ENCODE results near the gene FAM168B.

Gene FAM168B

GRCh38 chr2:131041402-131042147 is 51.7 kb downstream of the FAM168B start:
- Histone ChIP-seq H3K27ac (ENCODE audit: low read depth, low read length, poor library complexity, severe bottlenecking) (no peak overlapping the region), H3K9me2 (ENCODE audit: low read depth, low read length) (no peaks in the 10 kb centered on the region), H3K4me2 (ENCODE audit: low read length) (no peak overlapping the region), H2AFZ (ENCODE audit: low read length) (no peak overlapping the region), H3K9me3 (ENCODE audit: low read length) (no peaks in the 10 kb centered on the region), H4K20me1 (ENCODE audit: insufficient read depth, low read length) (no peaks in the 10 kb centered on the region), H3K4me1 (ENCODE audit: insufficient read depth, low read length, severe bottlenecking) (no peaks in the 10 kb centered on the region), H3K9ac (ENCODE audit: low read length) (no peak overlapping the region), H3F3A (ENCODE audit: insufficient read depth, low read length) (no peaks in the 10 kb centered on the region), H3K36me3 (ENCODE audit: insufficient read depth, low read length) (no peaks in the 10 kb centered on the region), H3K27me3 (ENCODE audit: insufficient read depth, low read length) (no peaks in the 10 kb centered on the region), H3K4me3 (ENCODE audit: low read depth, low read length, poor library complexity, severe bottlenecking) (no peak overlapping the region), H3K79me2 (ENCODE audit: insufficient read depth, low read length) (no peaks in the 10 kb centered on the region)
- TF ChIP-seq EZH2 (IDR thresholded peaks at IDR 0.05; ENCODE audit: borderline replicate concordance, low read length) (no peak), CTCF (IDR thresholded peaks at IDR 0.05; ENCODE audit: low read length) (no peak)

DNA sequence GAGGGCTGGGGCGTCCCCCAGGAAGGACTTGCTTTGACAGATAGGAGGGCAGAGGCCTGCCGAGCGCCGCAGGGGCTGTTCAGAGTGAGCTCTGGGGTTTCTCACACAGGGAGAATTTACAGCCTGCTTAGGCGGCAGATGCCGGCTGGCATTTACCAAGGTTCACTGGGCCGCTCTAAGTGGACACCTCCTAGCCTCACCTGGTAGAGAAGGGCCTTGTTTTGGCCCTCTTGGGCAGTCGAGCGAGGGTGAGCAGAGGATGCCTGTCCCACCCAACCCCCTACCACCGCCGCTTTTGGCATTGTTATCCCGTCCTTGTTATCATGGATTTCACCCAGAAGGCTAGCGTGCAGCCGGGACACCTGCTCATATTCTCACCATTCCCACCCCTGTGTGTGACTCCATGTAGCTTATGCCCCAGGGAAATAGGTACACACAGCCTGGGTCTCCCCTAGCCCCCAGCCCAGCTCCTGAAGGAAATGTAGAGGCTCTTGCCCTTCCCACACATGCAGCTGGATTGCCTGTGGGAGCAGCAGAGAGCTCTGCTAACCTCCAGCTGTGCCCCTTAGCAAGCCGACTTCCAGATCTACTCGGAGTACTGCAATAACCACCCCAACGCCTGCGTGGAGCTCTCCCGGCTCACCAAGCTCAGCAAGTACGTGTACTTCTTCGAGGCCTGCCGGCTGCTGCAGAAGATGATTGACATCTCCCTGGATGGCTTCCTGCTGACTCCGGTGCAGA is 52.4 kb downstream of the FAM168B start:
- H3K79me2 ChIP-seq (ENCODE audit: insufficient read depth, low read length) = no peaks in the 10 kb centered on the region
- no peaks in the 10 kb centered on the region for H3K36me3 ChIP-seq (ENCODE audit: insufficient read depth, low read length)
- H3K9ac ChIP-seq (ENCODE audit: low read length) = no peak overlapping the region
- no peak overlapping the region for H3K4me2 ChIP-seq (ENCODE audit: low read length)
- no peaks in the 10 kb centered on the region for H3K9me3 ChIP-seq (ENCODE audit: low read length)
- H4K20me1 ChIP-seq (ENCODE audit: insufficient read depth, low read length) = no peaks in the 10 kb centered on the region
- H3K27ac ChIP-seq (ENCODE audit: low read depth, low read length, poor library complexity, severe bottlenecking) = no peak overlapping the region
- no peaks in the 10 kb centered on the region for H3K4me1 ChIP-seq (ENCODE audit: insufficient read depth, low read length, severe bottlenecking)
- TF ChIP-seq CTCF (IDR thresholded peaks at IDR 0.05; ENCODE audit: low read length) (no peak), EZH2 (IDR thresholded peaks at IDR 0.05; ENCODE audit: borderline replicate concordance, low read length) (no peak)
- H3K9me2 ChIP-seq (ENCODE audit: low read depth, low read length) = no peaks in the 10 kb centered on the region
- no peaks in the 10 kb centered on the region for H3F3A ChIP-seq (ENCODE audit: insufficient read depth, low read length)
- no peaks in the 10 kb centered on the region for H3K27me3 ChIP-seq (ENCODE audit: insufficient read depth, low read length)
- no peak overlapping the region for H2AFZ ChIP-seq (ENCODE audit: low read length)
- no peak overlapping the region for H3K4me3 ChIP-seq (ENCODE audit: low read depth, low read length, poor library complexity, severe bottlenecking)

DNA sequence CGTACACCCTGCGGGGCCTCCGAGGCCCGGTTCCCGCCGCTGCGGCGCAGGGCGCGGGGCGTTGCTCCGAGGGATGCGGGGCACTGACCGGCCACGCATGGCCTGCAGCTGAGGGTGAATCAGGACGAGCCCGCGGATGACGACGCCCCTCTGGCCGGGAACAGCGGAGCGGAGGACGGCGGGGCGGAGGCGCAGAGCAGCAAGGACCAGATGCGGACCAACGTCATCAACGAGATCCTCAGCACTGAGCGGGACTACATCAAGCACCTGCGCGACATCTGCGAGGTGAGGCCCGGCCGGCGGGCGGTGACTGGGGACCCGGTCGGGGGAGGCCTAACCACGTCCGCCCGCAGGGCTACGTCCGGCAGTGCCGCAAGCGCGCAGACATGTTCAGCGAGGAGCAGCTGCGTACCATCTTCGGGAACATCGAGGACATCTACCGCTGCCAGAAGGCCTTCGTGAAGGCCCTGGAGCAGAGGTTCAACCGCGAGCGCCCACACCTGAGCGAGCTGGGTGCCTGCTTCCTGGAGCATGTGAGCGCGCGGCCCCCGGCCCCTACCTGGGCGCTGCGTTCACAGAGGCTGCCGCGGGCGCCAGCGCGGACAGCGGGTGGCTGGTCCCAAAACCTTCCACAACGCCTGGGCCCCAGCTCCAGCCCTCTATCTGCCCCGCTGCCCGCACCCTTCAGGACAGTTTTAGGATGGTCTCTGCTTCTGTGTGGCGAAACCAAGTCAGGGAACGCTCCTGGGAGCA is 53.2 kb downstream of the FAM168B start:
- Histone ChIP-seq H3K9me3 (ENCODE audit: low read length) (no peaks in the 10 kb centered on the region), H3K36me3 (ENCODE audit: insufficient read depth, low read length) (no peaks in the 10 kb centered on the region), H2AFZ (ENCODE audit: low read length) (no peak overlapping the region), H3F3A (ENCODE audit: insufficient read depth, low read length) (no peaks in the 10 kb centered on the region), H3K27ac (ENCODE audit: low read depth, low read length, poor library complexity, severe bottlenecking) (no peak overlapping the region), H3K4me3 (ENCODE audit: low read depth, low read length, poor library complexity, severe bottlenecking) (no peak overlapping the region), H4K20me1 (ENCODE audit: insufficient read depth, low read length) (no peaks in the 10 kb centered on the region), H3K27me3 (ENCODE audit: insufficient read depth, low read length) (no peaks in the 10 kb centered on the region), H3K4me2 (ENCODE audit: low read length) (no peak overlapping the region), H3K4me1 (ENCODE audit: insufficient read depth, low read length, severe bottlenecking) (no peaks in the 10 kb centered on the region), H3K79me2 (ENCODE audit: insufficient read depth, low read length) (no peaks in the 10 kb centered on the region), H3K9ac (ENCODE audit: low read length) (no peak overlapping the region), H3K9me2 (ENCODE audit: low read depth, low read length) (no peaks in the 10 kb centered on the region)
- TF ChIP-seq CTCF (IDR thresholded peaks at IDR 0.05; ENCODE audit: low read length) (no peak), EZH2 (IDR thresholded peaks at IDR 0.05; ENCODE audit: borderline replicate concordance, low read length) (no peak)
